Left ventricle myocardium inferior (tissue), 1 donor: Measurements from ENCODE around the gene BRMS1. TPM values are rescaled to one million over a fixed set of nuclear protein-coding genes. Genes with fewer than 3 reads are reported as not detected.

Experiments
- DNase-seq: peaks from one replicate; pipeline ENCODE4 v3.0.0-alpha.2; 2020
- H3K27ac ChIP-seq: fragments of 200-600 bp; replicated peaks from 2 replicates; pipeline ENCODE4 v1.8.0; 2021
- H3K27me3 ChIP-seq: fragments of 200-600 bp; 2 replicates; pipeline ENCODE4 v1.8.0; 2021; ENCODE audit warnings: low read depth
- H3K36me3 ChIP-seq: fragments of 200-600 bp; 2 replicates; pipeline ENCODE4 v1.8.0; 2021
- H3K4me1 ChIP-seq: fragments of 200-600 bp; 2 replicates; pipeline ENCODE4 v1.8.0; 2021
- H3K4me3 ChIP-seq: fragments of 200-600 bp; 2 replicates; pipeline ENCODE4 v1.8.0; 2021; ENCODE audit warnings: mild to moderate bottlenecking, moderate library complexity
- H3K9me3 ChIP-seq: fragments of 200-600 bp; replicated peaks from 2 replicates; pipeline ENCODE4 v1.8.0; 2021
- intact Hi-C: fragments of 100-400 bp; cut with micrococcal nuclease; formaldehyde crosslinking; loops from one replicate; pipeline ENCODE4 v1.11.0; 2022
- total RNA-seq: library from RNA; stranded (reverse); fragmentation: NEBNext Ultra II Directional; extraction: Animal tissue kit (Norgen Biotek cat#: 25700); gene quantifications from one replicate; pipeline ENCODE4 v1.2.1, GENCODE V29; 2021
- TF ChIP-seq, protein P1 (sequence below): fragments of 200-600 bp; IDR thresholded peaks from 2 replicates; pipeline ENCODE4 v1.8.0; 2021; ENCODE audit warnings: antibody characterized with exemption, mild to moderate bottlenecking, borderline replicate concordance
- donor health status: DM: no; HTN: yes; CAD: no; lungs with severe emphysema.

BRMS1 gene
- total RNA-seq, 1 donor from 2014 or later, result 14.7 TPM

- peaks cover 28% of the 10 kb centered on the region for H3K4me1 ChIP-seq
- H3K36me3 ChIP-seq, result no peaks in the 10 kb centered on the region
- H3K27ac ChIP-seq, result no peak overlapping the region
- intact Hi-C loops, result no loop called here
- no peak for DNase-seq
- H3K9me3 ChIP-seq, result no peaks in the 10 kb centered on the region
- peaks cover 67% of the 10 kb centered on the region for H3K27me3 ChIP-seq
- TF ChIP-seq, protein P1, sequence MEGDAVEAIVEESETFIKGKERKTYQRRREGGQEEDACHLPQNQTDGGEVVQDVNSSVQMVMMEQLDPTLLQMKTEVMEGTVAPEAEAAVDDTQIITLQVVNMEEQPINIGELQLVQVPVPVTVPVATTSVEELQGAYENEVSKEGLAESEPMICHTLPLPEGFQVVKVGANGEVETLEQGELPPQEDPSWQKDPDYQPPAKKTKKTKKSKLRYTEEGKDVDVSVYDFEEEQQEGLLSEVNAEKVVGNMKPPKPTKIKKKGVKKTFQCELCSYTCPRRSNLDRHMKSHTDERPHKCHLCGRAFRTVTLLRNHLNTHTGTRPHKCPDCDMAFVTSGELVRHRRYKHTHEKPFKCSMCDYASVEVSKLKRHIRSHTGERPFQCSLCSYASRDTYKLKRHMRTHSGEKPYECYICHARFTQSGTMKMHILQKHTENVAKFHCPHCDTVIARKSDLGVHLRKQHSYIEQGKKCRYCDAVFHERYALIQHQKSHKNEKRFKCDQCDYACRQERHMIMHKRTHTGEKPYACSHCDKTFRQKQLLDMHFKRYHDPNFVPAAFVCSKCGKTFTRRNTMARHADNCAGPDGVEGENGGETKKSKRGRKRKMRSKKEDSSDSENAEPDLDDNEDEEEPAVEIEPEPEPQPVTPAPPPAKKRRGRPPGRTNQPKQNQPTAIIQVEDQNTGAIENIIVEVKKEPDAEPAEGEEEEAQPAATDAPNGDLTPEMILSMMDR, result no peak
- H3K4me3 ChIP-seq, result peak overlapping the region; percentile 60
Observed at GRCh38 chr11:66292543-66293332, 52.2 kb downstream of the BRMS1 start.

- H3K4me3 ChIP-seq, result peak within 1 kb of the TSS; percentile 60
- peaks cover 34% of the 10 kb centered on the region for H3K4me1 ChIP-seq
- H3K9me3 ChIP-seq, result no peaks in the 10 kb centered on the region
- intact Hi-C loops, result no loop called here
- peaks cover 66% of the 10 kb centered on the region for H3K27me3 ChIP-seq
- no peak within 1 kb of the TSS for H3K27ac ChIP-seq
- H3K36me3 ChIP-seq, result no peaks in the 10 kb centered on the region
- DNase-seq, result no peak
- TF ChIP-seq, protein P1, result no peak
Observed at GRCh38 chr11:66291706-66292542, 53.0 kb downstream of the BRMS1 start, which contains the start of gene TMEM151A. TMEM151A (plus strand) TSS chr11:66291894; CDS start chr11:66292014, 120 bp downstream.

GRCh38 chr11:66291303-66291705, 53.6 kb downstream of the BRMS1 start:
- H3K4me3 ChIP-seq, result peak overlapping the region; percentile 60
- H3K36me3 ChIP-seq, result no peaks in the 10 kb centered on the region
- intact Hi-C loops, result no loop called here

DNA sequence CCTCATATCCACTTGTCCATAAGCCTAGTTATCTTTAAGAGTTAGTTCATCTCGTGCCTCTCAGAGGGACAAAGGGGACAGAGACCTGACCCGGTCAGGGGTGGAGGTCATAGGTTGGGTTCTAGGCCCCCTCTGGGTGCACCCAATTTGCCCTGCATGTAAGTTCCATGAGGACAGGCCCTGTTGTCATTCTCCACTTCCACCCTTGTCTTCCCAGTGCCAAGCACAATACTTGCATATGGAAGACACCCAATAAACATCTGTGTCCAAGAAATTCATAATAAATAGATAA, 54.6 kb downstream of the BRMS1 start:
- H3K27me3 ChIP-seq, result peaks cover 49% of the 10 kb centered on the region
- H3K36me3 ChIP-seq, result no peaks in the 10 kb centered on the region
- no peaks in the 10 kb centered on the region for H3K9me3 ChIP-seq
- H3K27ac ChIP-seq, result no peak overlapping the region
- intact Hi-C loops, result no loop called here
- DNase-seq, result no peak
- H3K4me3 ChIP-seq, result no peak overlapping the region
- peaks cover 46% of the 10 kb centered on the region for H3K4me1 ChIP-seq
- TF ChIP-seq, protein P1, result no peak

More at GRCh38 chr11:66291303-66291705, 53.6 kb downstream of the BRMS1 start:
- Histone ChIP-seq H3K9me3 (no peaks in the 10 kb centered on the region), H3K4me1 (peaks cover 36% of the 10 kb centered on the region), H3K27ac (no peak overlapping the region), H3K27me3 (peaks cover 59% of the 10 kb centered on the region)
- DNase-seq, result no peak
- TF ChIP-seq, protein P1, result no peak

DNA sequence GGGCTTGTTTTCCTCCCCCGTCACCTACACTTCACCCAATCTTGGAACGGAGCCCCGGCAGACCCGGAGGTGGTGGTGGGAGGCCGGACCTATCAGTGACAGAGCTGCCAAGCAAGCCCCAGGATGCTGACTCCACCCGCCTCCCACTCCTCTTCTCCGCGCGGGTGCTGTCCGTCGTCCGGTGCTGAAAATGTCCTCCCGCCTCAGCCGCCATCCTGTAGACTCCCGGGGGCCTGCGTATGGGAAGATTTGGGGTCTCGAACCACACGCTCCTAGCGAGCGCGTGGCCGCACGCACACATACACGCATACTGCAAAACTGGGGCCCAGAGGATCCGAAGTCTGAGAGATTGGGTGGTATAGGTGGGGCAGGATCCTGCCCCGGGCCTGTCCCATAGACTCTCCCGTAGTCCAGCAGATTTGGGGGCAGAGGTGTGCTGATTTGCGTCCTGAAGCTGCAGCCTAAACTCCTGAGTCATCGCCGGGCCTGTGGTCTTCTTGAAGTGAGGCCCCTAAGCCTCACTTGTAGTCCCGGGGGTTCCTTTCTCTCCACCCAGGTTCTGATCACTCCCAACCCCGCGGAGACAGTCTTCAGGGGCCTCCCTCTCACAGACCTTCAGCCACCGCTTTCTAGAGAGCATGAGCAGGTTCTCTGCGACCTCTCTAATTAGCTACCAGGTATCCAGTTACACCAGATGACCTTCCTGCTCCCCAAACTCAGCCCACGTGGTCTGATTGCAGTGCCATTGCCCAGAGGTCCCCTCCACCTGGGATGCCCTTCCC, 55.2 kb downstream of the BRMS1 start:
- TF ChIP-seq, protein P1, result no peak
- Histone ChIP-seq H3K9me3 (no peaks in the 10 kb centered on the region), H3K36me3 (no peaks in the 10 kb centered on the region), H3K4me3 (peak overlapping the region; percentile 92), H3K27ac (peak overlapping the region; percentile 97), H3K4me1 (peaks cover 50% of the 10 kb centered on the region), H3K27me3 (peaks cover 44% of the 10 kb centered on the region)
- intact Hi-C loops, result no loop called here
- peak; percentile 65 for DNase-seq
